Mucosa of gallbladder (tissue), 1 donor: ENCODE measurements around the gene DKK2. TPM values are rescaled to one million over a fixed set of nuclear protein-coding genes. Genes with fewer than 3 reads are reported as not detected.

ENCODE experiments used
- DNase-seq: peaks from one replicate; pipeline ENCODE4 v3.0.0-alpha.2; 2020; ENCODE audit warnings: low spot score
- total RNA-seq: library from RNA; stranded (reverse); gene quantifications from one replicate; pipeline ENCODE4 v1.2.1, GENCODE V29; 2021
- donor health status: DM: no; HTN: no; CAD: no.

DKK2 gene
- total RNA-seq, 1 donor from 2014 or later = 1.2 TPM

- no peak for DNase-seq
These were observed 18.4 kb downstream of the DKK2 start for GRCh38 chr4:107017443-107018343.

- no peak for DNase-seq
These were observed 24.8 kb downstream of the DKK2 start for GRCh38 chr4:107011312-107011711.

DNA sequence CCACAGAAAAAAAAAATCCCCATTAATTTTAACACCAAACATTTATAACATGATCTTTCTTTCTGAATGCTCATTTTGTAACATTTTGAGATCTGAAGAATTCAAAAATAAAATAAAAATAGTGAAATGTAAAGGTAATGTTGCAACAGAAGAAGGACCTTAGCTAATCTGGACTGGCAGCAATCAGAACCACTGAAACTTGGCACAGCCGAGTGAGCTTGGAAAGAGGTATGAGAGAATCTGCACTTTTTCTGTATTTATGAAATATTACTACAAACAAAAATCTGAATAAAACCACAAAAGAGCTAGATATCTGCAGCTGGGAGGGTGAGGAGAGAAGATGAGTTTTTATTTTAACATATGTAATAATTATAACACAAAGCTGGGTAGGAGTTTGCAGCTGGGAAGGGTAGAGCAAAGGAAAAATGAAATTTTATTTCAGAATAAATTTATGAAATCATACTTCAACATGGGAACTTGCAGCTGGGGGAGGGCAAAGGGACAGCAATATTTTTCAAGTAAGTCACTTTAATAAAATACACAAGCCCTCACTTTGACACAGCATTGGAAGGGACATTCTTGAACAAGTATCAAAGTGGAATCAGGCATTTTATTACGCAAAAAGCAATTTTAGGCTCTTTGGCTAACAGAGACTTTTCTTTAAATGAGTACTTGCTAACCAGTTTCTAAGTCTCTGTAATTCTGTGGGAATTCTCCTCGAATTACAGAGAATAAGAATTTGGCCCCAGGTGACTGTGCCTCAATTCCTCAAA lies 26.7 kb downstream of the DKK2 start:
- DNase-seq = no peak

DNA sequence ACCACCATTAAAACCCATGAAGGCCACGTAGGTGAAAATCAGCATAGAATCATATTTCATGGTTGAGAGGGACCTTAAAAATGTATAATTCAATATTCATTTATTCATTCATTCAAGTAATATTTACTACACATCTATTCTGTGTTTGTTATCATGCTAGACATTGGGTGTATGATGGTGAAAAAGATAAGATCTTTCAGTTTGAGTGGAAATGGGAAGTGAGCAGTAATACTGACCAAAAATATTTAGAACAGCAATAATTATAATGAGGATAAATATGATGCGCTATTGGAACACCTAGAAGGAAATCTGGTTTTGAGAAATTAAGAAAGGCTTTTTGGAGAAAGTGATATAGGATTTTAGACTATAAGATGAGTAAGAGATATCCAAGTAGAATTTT lies 28.0 kb downstream of the DKK2 start:
- DNase-seq = no peak

- DNase-seq = no peak
These were observed 29.9 kb downstream of the DKK2 start for GRCh38 chr4:107006218-107006617.

- DNase-seq = no peak
These were observed 39.6 kb downstream of the DKK2 start for GRCh38 chr4:106996490-106996889.

DNA sequence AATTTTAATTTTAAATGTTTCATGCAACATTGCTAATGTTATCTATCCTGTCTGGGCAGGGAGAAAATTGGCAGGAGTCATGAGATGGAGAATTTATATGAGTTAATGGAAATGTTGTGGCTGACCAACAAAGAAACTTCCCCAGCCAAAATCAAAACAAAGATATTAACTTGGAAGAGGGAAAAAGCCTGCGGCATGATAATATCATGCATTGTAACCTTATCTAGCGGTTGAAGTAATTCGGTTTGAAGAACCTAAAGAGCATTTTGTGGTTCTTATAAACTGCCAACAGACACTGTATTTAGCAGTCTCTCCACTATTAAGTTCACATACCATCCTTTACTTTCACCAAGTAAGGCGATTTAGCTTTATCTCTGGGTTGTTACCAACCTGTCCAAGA lies 42.3 kb downstream of the DKK2 start:
- no peak for DNase-seq

DNA sequence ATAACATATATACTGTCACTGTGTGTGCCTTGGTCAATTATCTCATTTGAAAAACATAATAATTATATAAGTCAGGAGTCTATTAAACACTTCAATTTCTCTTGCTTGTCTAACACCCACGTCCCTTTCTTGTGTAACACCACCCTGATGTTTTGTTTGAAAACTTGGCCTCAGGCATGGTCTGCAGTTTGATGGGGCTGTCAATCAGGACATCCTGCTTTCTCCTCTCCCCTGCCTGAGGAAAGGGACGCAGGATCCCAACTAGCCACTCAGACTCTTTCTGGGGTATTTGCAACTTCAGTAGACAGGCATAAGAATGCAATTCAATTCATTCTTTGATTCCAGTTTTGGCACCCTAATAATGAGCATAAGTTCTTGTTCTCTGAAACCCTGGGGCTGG lies 48.8 kb downstream of the DKK2 start:
- no peak for DNase-seq

- no peak for DNase-seq
These were observed 49.6 kb downstream of the DKK2 start for GRCh38 chr4:106986486-106986885.

DNA sequence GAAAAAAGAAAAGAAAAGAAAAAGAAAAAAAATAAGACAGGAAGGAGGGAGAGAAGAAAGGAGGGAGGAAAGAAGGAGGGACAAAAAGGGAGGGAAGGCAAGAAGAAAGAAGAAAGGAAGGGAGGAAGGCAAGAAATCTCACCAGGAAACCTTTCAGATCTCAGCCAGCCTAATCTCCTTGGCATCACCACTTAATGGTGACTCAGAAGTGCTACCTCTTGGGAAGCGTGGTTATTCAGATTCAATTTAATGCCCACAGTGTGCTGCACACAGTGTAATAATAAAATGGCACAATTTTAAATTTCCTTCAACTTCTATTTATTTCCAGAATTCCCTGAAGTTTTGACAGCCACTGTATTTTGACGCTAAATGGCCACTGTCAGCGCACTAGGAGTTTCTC lies 50.3 kb downstream of the DKK2 start:
- DNase-seq = no peak

GRCh38 chr4:106982711-106983211 lies 53.4 kb downstream of the DKK2 start:
- DNase-seq = no peak

- no peak for DNase-seq
These were observed 54.7 kb downstream of the DKK2 start for GRCh38 chr4:106981431-106981830.

DNA sequence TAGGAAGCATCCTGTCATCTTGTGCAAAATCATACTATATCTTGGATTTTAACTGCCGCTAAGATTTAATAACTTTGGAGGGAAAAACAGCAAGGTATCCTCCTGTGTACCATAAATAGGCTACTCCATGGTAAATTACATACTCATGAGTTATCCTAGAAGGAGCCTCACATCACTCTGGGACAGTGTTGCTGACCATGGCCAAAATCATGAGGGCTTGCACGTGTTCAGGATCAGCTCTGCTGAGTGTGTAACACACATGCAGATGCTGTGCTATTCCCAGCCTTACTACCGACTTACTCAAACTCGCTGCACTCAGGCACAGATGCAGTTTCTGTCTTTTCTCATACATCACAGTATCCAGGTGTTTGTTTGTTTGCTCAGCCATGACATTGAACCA lies 56.6 kb downstream of the DKK2 start:
- DNase-seq = no peak

DNA sequence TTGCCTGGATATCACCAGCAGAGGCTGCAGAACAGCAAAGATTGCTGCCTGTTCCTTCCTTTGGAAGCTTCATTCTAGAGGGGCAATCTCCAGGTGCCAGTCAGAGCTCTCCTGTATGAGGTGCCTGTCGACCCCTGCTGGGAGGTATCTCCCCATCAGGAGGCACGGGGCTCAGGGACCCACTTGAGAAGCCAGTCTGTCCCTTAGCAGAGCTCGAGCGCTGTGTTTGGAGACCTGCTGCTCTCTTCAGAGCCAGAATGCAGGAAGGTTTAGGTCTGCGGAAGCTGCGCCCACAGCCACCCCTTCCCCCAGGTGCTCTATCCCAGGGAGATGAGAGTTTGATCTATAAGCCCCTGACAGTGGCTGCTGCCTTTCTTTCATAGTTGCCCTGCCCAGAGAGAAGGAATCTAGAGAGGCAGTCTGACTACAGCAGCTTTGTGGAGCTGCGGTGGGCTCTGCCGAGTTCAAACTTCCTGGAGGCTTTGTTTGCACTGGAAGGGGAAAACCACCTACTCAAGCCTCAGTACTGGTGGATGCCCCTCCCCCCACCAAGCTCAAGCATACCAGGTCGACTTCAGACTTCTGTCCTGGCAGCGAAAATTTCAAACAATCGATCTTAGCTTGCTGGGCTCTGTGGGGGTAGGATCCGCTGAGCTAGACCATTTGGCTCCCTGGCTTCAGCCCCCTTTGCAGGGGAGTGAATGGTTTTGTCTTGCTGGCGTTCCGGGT lies 57.9 kb downstream of the DKK2 start:
- DNase-seq = no peak

DNA sequence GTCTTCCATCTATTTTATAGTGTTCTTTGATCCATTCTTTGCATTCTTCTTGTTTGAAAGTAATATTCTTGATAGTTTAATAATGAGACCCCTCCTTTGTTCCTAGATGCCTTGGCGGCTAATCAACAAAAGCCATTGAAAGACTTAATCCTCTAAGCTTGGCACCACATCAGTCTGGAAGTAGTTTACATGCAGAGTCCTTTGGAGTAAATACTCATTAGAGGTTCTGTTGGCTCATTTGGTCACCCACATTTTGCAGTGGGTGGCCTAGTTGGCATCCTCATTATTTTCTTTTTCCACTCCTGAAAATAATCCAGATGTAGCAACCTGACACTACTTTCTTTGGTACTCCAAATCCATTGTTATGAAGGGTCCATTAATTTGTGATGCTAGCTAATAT lies 64.5 kb downstream of the DKK2 start:
- DNase-seq = no peak

DNA sequence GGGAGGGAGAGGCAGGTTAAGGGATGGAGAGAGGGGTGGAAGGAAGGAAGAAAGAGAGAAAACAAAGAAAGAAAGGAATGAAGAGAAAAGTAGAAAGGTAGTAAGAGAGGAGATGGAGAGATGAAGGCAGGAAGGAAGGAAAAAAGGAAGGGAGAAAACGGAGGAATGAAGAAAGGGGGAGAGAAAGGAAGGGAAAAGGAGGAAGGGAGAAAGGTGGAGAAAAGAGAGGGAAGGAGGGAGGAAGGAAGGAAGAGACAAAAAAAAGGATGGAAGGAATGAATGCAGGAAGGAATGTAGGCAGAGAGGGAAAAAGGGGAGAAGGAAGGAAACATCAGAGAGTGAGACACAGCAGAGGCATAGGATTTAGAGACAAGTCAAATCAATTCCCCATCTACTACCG lies 68.2 kb downstream of the DKK2 start:
- no peak for DNase-seq

DNA sequence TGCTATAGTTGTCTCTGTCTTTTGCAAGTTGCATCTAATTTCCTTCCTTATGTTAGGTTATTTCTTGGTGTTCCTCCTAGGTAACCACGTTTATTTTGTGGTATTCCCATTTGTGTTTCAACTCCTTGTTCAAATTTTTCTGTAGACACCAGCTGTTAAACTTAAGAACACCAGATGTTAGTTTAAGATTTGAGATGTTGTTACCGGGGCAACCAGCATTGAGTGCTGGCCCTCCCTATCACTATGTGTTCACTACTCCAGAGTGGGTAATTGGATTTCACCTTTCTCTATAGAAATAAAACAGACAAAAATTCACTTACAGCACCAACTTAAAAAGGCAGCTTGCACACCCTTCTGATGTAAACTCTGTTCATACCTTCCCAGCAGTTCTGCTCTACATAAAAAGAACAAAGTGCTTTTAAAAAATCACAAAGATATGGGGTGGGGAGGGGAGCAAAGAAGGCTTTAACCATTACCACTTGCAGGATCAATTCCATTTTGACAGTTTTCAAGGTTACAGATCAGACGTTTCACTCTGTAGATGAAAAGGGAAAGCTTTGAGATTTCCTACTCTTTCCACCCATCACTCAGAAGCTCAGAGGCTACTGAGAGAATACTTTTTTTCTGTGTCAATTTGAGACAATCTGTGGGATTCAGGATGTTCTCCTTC lies 82.9 kb downstream of the DKK2 start:
- no peak for DNase-seq

DNA sequence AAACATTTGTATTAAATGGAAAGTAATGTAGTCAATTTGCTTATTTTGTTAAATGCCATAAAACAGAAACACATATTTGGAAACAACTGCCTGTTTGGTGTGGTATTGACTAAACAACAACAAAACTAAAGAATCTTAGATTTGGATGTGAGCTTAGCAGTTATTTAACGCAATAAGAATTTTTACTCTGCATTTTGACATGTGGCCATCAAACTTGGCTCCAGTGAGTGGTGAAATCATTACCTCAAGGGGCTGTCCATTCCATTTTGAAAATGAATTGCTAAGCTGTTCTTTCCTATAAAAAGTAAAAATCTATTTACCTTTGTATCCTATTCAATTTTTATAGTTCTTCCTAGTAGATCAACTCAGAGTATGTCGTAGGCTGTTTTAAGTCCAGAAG lies 84.2 kb downstream of the DKK2 start:
- DNase-seq = no peak

DNA sequence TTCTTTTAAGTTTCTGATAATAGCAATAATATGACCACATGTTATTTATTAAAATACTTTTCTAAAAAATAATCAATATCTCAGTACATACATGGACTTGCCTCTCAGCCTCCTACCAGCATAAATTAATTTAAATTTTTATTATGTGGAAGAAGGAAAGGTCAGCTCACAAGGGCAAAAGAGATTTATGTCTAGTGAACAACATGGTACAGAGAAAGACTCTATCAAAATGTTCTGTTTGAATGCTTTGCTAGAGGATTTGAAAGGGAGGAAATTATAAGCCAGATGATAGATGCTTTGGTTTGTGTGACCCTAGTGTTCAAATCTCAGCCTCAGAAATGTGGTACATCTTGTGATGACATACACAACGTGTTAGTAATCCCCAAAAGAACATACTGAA lies 94.3 kb downstream of the DKK2 start:
- DNase-seq = no peak

GRCh38 chr4:106930522-106930921 lies 105.6 kb downstream of the DKK2 start:
- no peak for DNase-seq

DNA sequence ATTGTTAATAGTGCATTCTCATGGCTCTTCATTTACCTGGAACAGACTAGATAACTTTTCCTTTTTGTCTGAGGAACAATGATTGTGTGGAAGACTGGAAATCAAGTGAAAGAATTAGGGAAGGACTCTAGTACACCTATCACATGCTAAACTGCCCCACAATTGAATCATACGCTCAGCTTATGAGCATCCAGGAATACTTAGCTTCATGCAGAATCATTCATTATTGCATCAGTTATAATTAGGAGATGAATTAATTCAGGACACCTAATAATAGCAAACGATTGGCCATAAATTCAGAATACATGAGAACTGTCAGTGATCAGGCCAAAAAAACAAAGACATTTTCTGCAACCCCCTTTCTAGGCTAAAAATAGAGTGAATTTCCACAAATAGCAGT lies 106.9 kb downstream of the DKK2 start:
- DNase-seq = no peak

- DNase-seq = no peak
These were observed 121.9 kb downstream of the DKK2 start for GRCh38 chr4:106914223-106914622.
